Measurements from ENCODE around the gene CHST12.
"Not testable (repeated sequence)": the region's sequence is repeated elsewhere in the genome, so short reads cannot be mapped to it uniquely, and the experiment has no call there.

The CHST12 gene

GRCh38 chr7:2379161-2379560 is 24.2 kb upstream of the CHST12 start:
- DNase-seq: no peak

GRCh38 chr7:2379821-2380450 is 23.5 kb upstream of the CHST12 start:
- DNase-seq: no peak

GRCh38 chr7:2380461-2380860 is 22.9 kb upstream of the CHST12 start:
- DNase-seq: no peak

DNA sequence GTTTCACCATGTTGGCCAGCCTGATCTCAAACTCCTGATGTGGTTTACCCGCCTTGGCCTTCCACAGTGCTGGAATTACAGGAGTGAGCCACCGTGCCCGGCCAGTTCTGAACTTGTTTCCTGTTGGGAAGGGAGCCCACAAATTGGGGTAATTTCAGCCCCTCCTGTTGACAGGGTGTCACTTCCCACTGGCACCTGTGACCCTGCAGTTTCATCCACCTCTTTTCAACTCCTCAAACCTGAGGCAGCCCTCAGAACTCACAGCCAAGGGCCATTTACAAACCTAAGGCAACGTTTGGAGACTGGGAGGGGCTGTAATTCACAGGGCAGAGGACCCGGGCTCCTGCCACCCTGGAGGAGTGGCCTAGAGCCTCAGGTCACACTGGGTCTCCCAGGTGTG is 22.2 kb upstream of the CHST12 start:
- no peak for DNase-seq

DNA sequence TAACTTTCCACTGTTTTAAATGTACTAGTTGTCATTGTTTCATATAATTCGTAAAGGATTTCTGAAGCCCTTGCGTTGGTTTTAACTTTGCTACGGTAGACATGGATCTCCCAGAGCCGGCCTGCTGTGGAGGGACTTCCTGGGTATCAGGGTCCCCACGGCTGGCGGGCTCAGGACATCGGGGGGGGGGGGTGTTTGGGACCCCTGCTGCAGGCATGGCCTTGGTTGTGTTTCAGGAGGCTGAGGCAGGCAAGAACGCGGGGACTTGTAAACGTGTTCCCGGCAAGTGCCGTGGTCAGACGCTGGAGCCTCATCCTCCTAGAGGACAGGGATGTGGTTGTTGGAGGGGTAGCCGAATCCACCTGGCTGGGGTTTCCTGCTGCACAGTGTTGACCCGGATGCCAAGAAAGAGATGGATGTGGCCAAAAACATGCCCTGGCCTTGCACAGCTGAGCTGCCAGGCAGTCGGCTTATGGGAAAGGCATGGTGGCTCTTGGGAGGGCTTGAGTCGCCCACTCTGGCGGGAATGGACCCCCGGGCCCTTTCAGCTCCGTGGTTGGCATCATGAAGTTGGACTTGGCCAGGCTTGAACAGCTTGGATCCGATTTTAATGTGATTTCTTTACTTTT is 21.4 kb upstream of the CHST12 start:
- no peak for DNase-seq

DNA sequence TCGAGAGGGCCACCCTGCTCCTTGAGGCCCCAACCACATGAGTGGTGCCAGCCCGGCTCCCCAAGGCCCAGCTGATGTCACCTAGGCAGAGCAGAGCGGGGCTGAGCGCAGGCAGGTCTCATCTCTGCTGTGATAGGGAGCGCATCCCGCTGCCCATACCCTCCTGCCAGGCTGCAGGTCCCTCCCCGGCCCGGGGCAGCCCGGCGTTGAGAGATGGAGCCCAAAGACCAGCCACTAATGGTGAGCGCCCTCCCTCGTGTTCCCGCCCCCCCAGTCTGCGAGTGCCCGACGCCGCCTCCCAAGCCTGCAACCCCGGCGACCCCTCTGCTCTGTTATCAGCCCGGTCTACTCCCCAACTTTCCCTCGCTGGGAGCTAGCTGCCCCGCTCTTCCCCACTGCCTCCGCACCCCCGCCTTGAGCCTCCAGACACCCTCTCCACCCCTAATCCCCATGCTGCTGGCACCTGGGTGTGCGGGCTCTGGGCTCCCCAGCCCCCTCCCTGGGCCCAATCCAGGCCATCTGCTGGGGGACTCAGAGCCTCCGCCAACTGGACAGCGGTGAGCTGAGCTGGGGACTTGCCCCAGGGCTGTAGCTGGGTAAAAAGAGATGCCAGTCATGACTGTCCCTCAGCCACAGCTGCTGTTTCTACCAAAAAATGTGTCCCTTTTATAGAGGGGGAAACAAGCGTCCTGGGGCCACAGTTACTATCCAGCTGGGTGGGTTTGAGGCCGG is 19.7 kb upstream of the CHST12 start:
- DNase-seq: no peak

GRCh38 chr7:2384354-2385243 is 18.8 kb upstream of the CHST12 start:
- no peak for DNase-seq

- not testable (repeated sequence) for DNase-seq
These were observed 17.3 kb upstream of the CHST12 start for GRCh38 chr7:2386122-2386521.

- no peak for DNase-seq
These were observed 16.3 kb upstream of the CHST12 start for GRCh38 chr7:2386964-2387669.

GRCh38 chr7:2387897-2388636 is 15.3 kb upstream of the CHST12 start:
- no peak for DNase-seq

GRCh38 chr7:2388637-2388954 is 14.8 kb upstream of the CHST12 start:
- DNase-seq: no peak

- DNase-seq: not testable (repeated sequence)
These were observed 13.2 kb upstream of the CHST12 start for GRCh38 chr7:2390020-2390816.

GRCh38 chr7:2393706-2394105 is 9.7 kb upstream of the CHST12 start:
- DNase-seq: no peak

DNA sequence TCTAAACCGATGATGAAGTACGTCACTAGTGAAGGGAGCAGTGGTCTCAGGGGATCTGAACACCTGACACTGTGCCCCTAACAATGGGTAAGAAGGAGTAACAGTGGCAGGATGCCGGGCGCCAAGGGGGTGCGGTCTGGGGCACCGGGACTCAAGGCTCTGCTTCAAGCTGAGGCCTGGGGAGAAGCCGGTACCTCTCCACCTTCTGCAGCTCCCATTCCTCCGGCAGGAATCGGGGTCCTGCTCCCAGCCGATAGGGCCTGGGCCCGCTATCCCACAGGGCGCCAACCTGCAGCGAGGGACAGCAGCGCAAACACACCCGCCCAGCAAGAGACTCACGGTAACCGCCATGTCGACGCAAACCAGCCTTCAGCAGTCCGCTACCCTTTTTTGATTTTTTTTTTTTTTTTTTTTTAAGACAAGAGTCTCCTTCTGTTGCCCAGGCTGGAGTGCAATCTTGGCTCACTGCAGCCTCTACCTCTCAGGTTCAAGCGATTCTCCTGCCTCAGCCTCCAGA is 8.8 kb upstream of the CHST12 start:
- no peak for DNase-seq

DNA sequence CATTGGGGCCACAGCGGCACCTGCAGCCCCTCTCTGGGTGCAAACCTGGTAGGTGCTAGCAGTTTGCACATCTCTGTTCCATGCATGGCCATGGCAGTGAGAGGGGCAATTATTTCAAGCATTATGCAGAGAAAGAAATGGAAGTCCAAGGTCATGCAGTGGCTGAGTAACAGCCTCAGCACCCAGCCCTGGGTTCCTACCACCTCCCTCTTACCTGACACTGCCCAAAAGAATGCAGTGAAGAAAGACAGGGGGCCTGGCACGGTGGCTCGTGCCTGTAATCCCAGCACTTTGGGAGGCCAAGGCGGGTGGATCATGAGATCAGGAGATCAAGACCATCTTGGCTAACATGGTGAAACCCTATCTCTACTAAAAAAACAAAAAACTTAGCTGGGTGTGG is 4.9 kb upstream of the CHST12 start:
- no peak for DNase-seq

DNA sequence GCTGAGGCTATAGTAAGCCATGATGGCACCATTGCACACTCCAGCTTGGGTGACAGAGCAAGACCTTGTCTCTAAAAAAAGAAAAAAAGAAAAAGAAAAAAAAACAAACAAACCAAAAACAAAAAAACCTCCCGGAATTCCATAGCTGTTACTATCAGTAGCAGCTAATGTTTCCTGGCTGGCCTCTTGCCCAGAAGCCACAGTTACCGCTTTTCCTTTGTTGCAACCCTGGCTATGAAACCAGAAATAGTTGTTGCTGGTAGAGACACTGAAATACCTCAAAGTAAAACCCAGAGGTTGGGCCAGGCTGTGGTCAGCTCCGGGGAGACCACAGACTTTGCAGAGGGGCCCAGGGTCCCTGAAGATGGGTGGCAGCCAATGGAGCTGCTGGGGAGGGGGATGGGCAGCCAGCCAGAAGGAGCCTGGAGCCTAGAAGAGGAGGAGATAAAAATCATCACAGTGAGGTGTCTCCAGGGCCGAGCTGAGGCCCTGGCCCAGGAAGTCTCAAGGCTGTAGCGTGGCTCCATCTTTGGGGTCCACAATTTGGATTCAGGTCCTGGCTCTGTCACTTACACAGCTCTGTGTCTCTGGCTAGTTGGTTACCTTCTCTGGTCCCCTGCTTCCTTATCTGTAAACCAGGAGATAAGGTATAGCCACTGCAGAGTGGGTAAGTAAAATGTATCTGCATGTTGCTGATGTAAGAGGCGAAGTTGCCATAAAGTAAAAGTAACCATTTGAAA is 3.4 kb upstream of the CHST12 start:
- peak in 1 of 5 donors; percentile 53 for DNase-seq

- no peak for DNase-seq
These were observed 761 bp upstream of the CHST12 start for GRCh38 chr7:2402687-2403013.

GRCh38 chr7:2403718-2404648 is 572 bp downstream of the CHST12 start:
- DNase-seq: peak in 1 of 5 donors; percentile 33

DNA sequence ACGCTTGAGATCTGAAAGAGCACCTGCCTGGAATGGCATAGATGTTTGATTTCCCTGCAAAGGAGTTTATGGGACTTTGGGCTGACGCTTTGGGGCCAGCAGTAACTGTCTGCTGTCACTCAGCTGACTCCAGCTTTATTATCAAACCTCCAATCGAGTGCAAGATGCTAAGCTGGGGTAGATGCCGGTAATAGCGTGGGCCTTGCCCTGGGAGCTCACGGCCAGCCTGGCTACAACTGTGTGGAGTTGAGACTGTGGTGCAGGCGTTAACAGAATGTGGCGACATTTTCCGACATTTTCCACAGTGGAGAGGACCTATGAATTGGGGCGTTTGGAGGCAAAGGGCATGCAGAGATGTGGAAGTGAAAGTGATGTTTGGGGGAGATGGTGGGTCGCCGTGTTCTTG is 1.3 kb downstream of the CHST12 start:
- no peak for DNase-seq

Data from T-helper 1 cell (primary cell).